ENCODE results near the gene CIDEB. TPM values are rescaled to one million over a fixed set of nuclear protein-coding genes. Genes with fewer than 3 reads are reported as not detected.

Gene CIDEB
- total and polyA plus RNA-seq, 9 of the 15 experiments (the other 6 are each of a cell fraction or from before 2014, with no cell fraction given) = 0.03 to 0.35 (median 0.09) TPM; not detected in 3

GRCh38 chr14:24270537-24271133 is 37.1 kb downstream of the CIDEB start (continued):
- no peak for TF ChIP-seq MECOM (CRISPR knock-in tag; IDR thresholded peaks at IDR 0.05)
- no peak for TF ChIP-seq POLR3G (IDR thresholded peaks at IDR 0.05; ENCODE audit: extremely low read depth, insufficient read length, insufficient replicate concordance)
- TF ChIP-seq MBD1 (CRISPR knock-in tag; IDR thresholded peaks at IDR 0.05) = no peak
- TF ChIP-seq PHF20 (IDR thresholded peaks at IDR 0.05; ENCODE audit: partially characterized antibody) = peak; percentile 27
- peak; percentile 91 for TF ChIP-seq SMARCA5 (IDR thresholded peaks at IDR 0.05)
- TF ChIP-seq NCOA1 (IDR thresholded peaks at IDR 0.05; ENCODE audit: low read depth) = no peak
- no peak for TF ChIP-seq STAT5A (IDR thresholded peaks at IDR 0.05; ENCODE audit: borderline replicate concordance, low read length)
- no peak for TF ChIP-seq MAFG (tag; conservative IDR thresholded peaks at IDR 0.05)
- no peak for TF ChIP-seq GATAD2B (IDR thresholded peaks at IDR 0.05; ENCODE audit: borderline replicate concordance)
- no peak for TF ChIP-seq TCFL5 (CRISPR knock-in tag; conservative IDR thresholded peaks at IDR 0.05)
- peak; percentile 65 to 80; a peak in 3 of 4 replicates for TF ChIP-seq RCOR1 (IDR thresholded peaks at IDR 0.05; ENCODE audit: borderline replicate concordance in 1 of 2, low read depth in 2 of 2, low read length in 2 of 2)
- TF ChIP-seq SMARCC2 (IDR thresholded peaks at IDR 0.05; ENCODE audit: low read depth) = no peak
- no peak for TF ChIP-seq HNRNPL (IDR thresholded peaks at IDR 0.05; ENCODE audit: low read depth, low read length)
- no peak for TF ChIP-seq SMARCA4 (IDR thresholded peaks at IDR 0.05)
- TF ChIP-seq, protein P1, sequence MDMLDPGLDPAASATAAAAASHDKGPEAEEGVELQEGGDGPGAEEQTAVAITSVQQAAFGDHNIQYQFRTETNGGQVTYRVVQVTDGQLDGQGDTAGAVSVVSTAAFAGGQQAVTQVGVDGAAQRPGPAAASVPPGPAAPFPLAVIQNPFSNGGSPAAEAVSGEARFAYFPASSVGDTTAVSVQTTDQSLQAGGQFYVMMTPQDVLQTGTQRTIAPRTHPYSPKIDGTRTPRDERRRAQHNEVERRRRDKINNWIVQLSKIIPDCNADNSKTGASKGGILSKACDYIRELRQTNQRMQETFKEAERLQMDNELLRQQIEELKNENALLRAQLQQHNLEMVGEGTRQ (CRISPR knock-in tag; IDR thresholded peaks at IDR 0.05) = no peak
- no peak for TF ChIP-seq HLTF (IDR thresholded peaks at IDR 0.05)
- no peak for TF ChIP-seq ZNF717 (CRISPR knock-in tag; IDR thresholded peaks at IDR 0.05)
- TF ChIP-seq ZNF224 (CRISPR knock-in tag; IDR thresholded peaks at IDR 0.05) = no peak
- no peak for TF ChIP-seq ETS2 (tag; IDR thresholded peaks at IDR 0.05; ENCODE audit: borderline replicate concordance, poor library complexity, severe bottlenecking)
- TF ChIP-seq ZNF431 (CRISPR knock-in tag; IDR thresholded peaks at IDR 0.05) = no peak

Data from K562 (cell line).